Hepatocyte (in vitro differentiated cells): ENCODE results near the gene ZNF3. TPM values are rescaled to one million over a fixed set of nuclear protein-coding genes. Genes with fewer than 3 reads are reported as not detected.

Experiments used
- DNase-seq: peaks from one replicate; pipeline ENCODE4 v3.0.0-alpha.2; 2016; ENCODE audit warnings: low spot score
- H2AFZ ChIP-seq: fragments of 200-600 bp; sonication (generic); 2 replicates; pipeline ENCODE4 v1.6.0; 2016; ENCODE audit warnings: antibody characterized with exemption, mild to moderate bottlenecking
- H3K27ac ChIP-seq: fragments of 200-600 bp; sonication (generic); 2 replicates; pipeline ENCODE4 v1.5.1; 2016; ENCODE audit warnings: mild to moderate bottlenecking
- H3K27me3 ChIP-seq: fragments of 200-600 bp; sonication (generic); 2 replicates; pipeline ENCODE4 v1.6.1; 2016
- H3K36me3 ChIP-seq: fragments of 200-600 bp; sonication (generic); replicated peaks from 2 replicates; pipeline ENCODE4 v1.5.1; 2016; ENCODE audit warnings: low read depth; ENCODE audit not compliant: insufficient read depth
- H3K4me1 ChIP-seq: fragments of 200-600 bp; sonication (generic); 2 replicates; pipeline ENCODE4 v1.5.1; 2016; ENCODE audit warnings: mild to moderate bottlenecking, moderate library complexity; ENCODE audit not compliant: insufficient read depth
- H3K4me2 ChIP-seq: fragments of 200-600 bp; sonication (generic); 2 replicates; pipeline ENCODE4 v1.6.0; 2016
- H3K4me3 ChIP-seq: fragments of 200-600 bp; sonication (generic); 2 replicates; pipeline ENCODE4 v1.5.1; 2016; ENCODE audit warnings: mild to moderate bottlenecking
- H3K79me2 ChIP-seq: fragments of 200-600 bp; sonication (generic); 2 replicates; pipeline ENCODE4 v1.6.0; 2017; ENCODE audit warnings: mild to moderate bottlenecking
- H3K9me2 ChIP-seq: fragments of 200-600 bp; sonication (generic); replicated peaks from 2 replicates; pipeline ENCODE4 v1.6.0; 2017; ENCODE audit warnings: mild to moderate bottlenecking; ENCODE audit not compliant: insufficient read depth
- H3K9me3 ChIP-seq: fragments of 200-600 bp; sonication (generic); 2 replicates; pipeline ENCODE4 v1.5.1; 2016; ENCODE audit warnings: low read depth, mild to moderate bottlenecking
- H4K20me1 ChIP-seq: fragments of 200-600 bp; sonication (generic); 2 replicates; pipeline ENCODE4 v1.6.0; 2016; ENCODE audit warnings: mild to moderate bottlenecking; ENCODE audit not compliant: insufficient read depth, poor library complexity, severe bottlenecking
- EZH2 ChIP-seq: fragments of 200-600 bp; sonication (generic); IDR thresholded peaks from 2 replicates; pipeline ENCODE4 v1.6.1; 2016; ENCODE audit warnings: antibody characterized with exemption, mild to moderate bottlenecking, borderline replicate concordance
- EZH2phosphoT487 ChIP-seq: fragments of 200-600 bp; sonication (generic); IDR thresholded peaks from one replicate; pipeline ENCODE4 v1.6.1; 2018; ENCODE audit warnings: antibody characterized with exemption, mild to moderate bottlenecking, low read depth, moderate library complexity; ENCODE audit not compliant: unreplicated experiment, severe bottlenecking
- WGBS: methylation state at CpG from one replicate; pipeline ENCODE4 v1.1.6; 2016; ENCODE audit warnings: low lambda C conversion rate; ENCODE audit errors: missing lambda C conversion rate; 5-methylcytosine and 5-hydroxymethylcytosine counted together
- polyA plus RNA-seq: library from polyadenylated mRNA; unstranded; fragments of >200 nt; fragmentation: Nextera tagmentation; extraction: Ambion mirVana; gene quantifications from 2 replicates; pipeline ENCODE4 v1.2.1, GENCODE V29; 2016
- total RNA-seq: library from RNA; depleted of rRNA; stranded (reverse); fragments of >200 nt; gene quantifications from 2 replicates; pipeline ENCODE4 v1.2.3, GENCODE V29; 2014
- TF ChIP-seq, protein P1 (sequence below): fragments of 200-600 bp; sonication (generic); IDR thresholded peaks from 2 replicates; pipeline ENCODE4 v1.5.1; 2016; ENCODE audit warnings: antibody characterized with exemption, mild to moderate bottlenecking; ENCODE audit not compliant: poor library complexity

ZNF3 gene
- total and polyA plus RNA-seq, 2 experiments from 2014 or later, result 20.7 to 35.6 TPM

DNA sequence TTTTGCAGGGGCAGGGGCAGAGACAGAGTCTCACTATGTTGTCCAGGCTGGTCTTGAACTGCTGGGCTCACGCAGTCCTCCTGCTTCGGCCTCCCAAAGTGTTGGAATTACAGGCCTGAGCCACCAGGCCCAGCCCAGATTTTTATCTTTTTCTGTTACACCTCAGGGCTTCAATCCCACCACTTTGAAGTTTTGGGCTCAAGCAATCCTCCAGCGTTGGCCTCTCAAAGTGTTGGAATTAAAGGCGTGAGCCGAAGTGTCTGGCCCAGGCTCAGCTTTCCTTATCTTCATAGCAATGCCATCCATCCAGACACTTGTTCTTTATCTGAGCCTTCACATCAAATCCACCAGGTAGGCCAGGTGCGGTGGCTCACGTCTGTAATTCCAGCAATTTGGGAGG, 33.5 kb upstream of the ZNF3 start:
- H3K4me3 ChIP-seq, result no peak overlapping the region
- 81% methylated on average over 7 of the region's 7 CpGs for WGBS
- H3K9me3 ChIP-seq, result no peaks in the 10 kb centered on the region
- H3K27ac ChIP-seq, result no peak overlapping the region
- H4K20me1 ChIP-seq, result no peaks in the 10 kb centered on the region
- no peaks in the 10 kb centered on the region for H3K36me3 ChIP-seq
- TF ChIP-seq EZH2phosphoT487 (no peak), EZH2 (no peak)
- TF ChIP-seq, protein P1, sequence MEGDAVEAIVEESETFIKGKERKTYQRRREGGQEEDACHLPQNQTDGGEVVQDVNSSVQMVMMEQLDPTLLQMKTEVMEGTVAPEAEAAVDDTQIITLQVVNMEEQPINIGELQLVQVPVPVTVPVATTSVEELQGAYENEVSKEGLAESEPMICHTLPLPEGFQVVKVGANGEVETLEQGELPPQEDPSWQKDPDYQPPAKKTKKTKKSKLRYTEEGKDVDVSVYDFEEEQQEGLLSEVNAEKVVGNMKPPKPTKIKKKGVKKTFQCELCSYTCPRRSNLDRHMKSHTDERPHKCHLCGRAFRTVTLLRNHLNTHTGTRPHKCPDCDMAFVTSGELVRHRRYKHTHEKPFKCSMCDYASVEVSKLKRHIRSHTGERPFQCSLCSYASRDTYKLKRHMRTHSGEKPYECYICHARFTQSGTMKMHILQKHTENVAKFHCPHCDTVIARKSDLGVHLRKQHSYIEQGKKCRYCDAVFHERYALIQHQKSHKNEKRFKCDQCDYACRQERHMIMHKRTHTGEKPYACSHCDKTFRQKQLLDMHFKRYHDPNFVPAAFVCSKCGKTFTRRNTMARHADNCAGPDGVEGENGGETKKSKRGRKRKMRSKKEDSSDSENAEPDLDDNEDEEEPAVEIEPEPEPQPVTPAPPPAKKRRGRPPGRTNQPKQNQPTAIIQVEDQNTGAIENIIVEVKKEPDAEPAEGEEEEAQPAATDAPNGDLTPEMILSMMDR, result no peak
- no peaks in the 10 kb centered on the region for H3K27me3 ChIP-seq
- H2AFZ ChIP-seq, result no peak overlapping the region
- no peak for DNase-seq
- H3K79me2 ChIP-seq, result peaks cover 14% of the 10 kb centered on the region
- no peak overlapping the region for H3K4me2 ChIP-seq
- H3K9me2 ChIP-seq, result no peaks in the 10 kb centered on the region
- peaks cover 4% of the 10 kb centered on the region for H3K4me1 ChIP-seq

DNA sequence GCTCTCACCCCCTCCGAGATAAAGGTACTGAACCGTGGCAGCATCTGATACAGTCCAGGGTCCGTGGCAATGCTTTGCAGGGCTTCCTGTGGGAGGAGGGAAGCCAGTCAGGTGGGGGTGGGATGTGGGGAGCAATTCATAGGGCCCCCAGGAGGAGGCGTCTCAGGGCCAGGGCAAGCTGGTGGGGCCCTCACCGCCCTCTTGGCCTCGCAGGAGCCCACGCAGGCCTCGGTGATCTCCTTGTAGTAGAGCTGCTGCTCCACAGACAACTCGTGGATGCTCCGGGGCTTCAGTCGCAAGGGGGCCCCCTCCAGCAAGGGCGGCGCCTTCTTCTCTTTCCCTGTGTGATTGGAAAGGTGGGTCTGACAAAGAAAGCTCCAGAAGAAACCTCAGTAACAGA, 30.4 kb upstream of the ZNF3 start:
- no peak for DNase-seq
- H3K36me3 ChIP-seq, result no peaks in the 10 kb centered on the region

DNA sequence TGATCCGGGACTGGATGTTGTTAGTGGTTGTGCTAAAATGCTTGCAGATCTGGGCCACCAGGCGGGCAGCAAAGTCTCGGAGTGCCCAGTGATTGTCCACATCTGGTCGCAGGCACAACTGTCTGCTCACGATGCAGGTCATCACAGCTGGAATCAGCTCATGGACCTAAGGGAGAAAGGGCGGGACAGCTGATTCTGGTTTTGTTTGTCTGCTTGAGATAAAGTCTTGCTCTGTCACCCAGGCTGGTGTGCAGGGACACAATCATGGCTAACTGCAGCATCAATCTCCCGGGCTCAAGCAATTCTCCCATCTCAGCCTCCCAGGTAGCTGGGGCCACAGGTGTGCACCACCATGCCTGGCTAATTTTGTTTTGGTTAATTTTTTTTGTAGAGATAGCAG, 29.6 kb upstream of the ZNF3 start:
- no peak overlapping the region for H3K4me3 ChIP-seq
- H4K20me1 ChIP-seq, result no peaks in the 10 kb centered on the region
- H3K9me2 ChIP-seq, result no peaks in the 10 kb centered on the region
- H3K9me3 ChIP-seq, result no peaks in the 10 kb centered on the region
- no peaks in the 10 kb centered on the region for H3K36me3 ChIP-seq
- H3K27me3 ChIP-seq, result no peaks in the 10 kb centered on the region
- no peak for TF ChIP-seq EZH2phosphoT487
- no peak for TF ChIP-seq EZH2
- TF ChIP-seq, protein P1, result no peak
- no peak overlapping the region for H2AFZ ChIP-seq
- H3K27ac ChIP-seq, result no peak overlapping the region
- H3K79me2 ChIP-seq, result no peaks in the 10 kb centered on the region
- no peaks in the 10 kb centered on the region for H3K4me1 ChIP-seq
- WGBS, result 91% methylated on average over 7 of the region's 7 CpGs
- no peak overlapping the region for H3K4me2 ChIP-seq
- no peak for DNase-seq

More for the DNA sequence above, 30.4 kb upstream of the ZNF3 start:
- no peak for TF ChIP-seq EZH2
- no peak for TF ChIP-seq EZH2phosphoT487
- TF ChIP-seq, protein P1, result no peak
- H3K27me3 ChIP-seq, result no peaks in the 10 kb centered on the region
- no peaks in the 10 kb centered on the region for H3K9me3 ChIP-seq
- H3K4me3 ChIP-seq, result no peak overlapping the region
- no peak overlapping the region for H3K4me2 ChIP-seq
- no peaks in the 10 kb centered on the region for H4K20me1 ChIP-seq
- H3K27ac ChIP-seq, result no peak overlapping the region
- no peaks in the 10 kb centered on the region for H3K9me2 ChIP-seq
- no peak overlapping the region for H2AFZ ChIP-seq
- H3K79me2 ChIP-seq, result no peaks in the 10 kb centered on the region
- no peaks in the 10 kb centered on the region for H3K4me1 ChIP-seq
- WGBS, result 91% methylated on average over 9 of the region's 13 CpGs
